H1 (cell line): ENCODE data around the gene ASCL2. TPM values are rescaled to one million over a fixed set of nuclear protein-coding genes. Genes with fewer than 3 reads are reported as not detected.

Experiments used
- ATF3 ChIP-seq: IDR thresholded peaks from 2 replicates; pipeline ENCODE4 v1.6.1; 2011; ENCODE audit warnings: low read depth, mild to moderate bottlenecking, low read length; ENCODE audit not compliant: insufficient read depth
- HDAC2 ChIP-seq, 2 experiments: fragments of 300-600 bp in 1 of 2; sonication (generic) in 1 of 2; IDR thresholded peaks; 2 replicates each; pipeline ENCODE4 v1.6.1; 2011 to 2012; ENCODE audit warnings: low read depth in 2 of 2, low read length in 2 of 2, mild to moderate bottlenecking in 2 of 2, moderate library complexity in 2 of 2, borderline replicate concordance in 1 of 2, inconsistent platforms in 1 of 2
- RAD21 ChIP-seq, 2 experiments: IDR thresholded peaks in 1 of 2; conservative IDR thresholded peaks in 1 of 2; 2 replicates each; pipeline ENCODE4 v1.6.1; 2011; ENCODE audit warnings: low read depth in 2 of 2, low read length in 2 of 2, improper control_type of control experiment in 1 of 2, inconsistent platforms in 1 of 2, mild to moderate bottlenecking in 1 of 2, moderate library complexity in 1 of 2
- SIN3A ChIP-seq, 2 experiments: IDR thresholded peaks in 1 of 2; conservative IDR thresholded peaks in 1 of 2; 2 replicates each; pipeline ENCODE4 v1.6.1; 2011 to 2012; ENCODE audit warnings: low read length in 2 of 2, improper control_type of control experiment in 1 of 2, low read depth in 1 of 2, mild to moderate bottlenecking in 1 of 2
- SRF ChIP-seq: IDR thresholded peaks from 2 replicates; pipeline ENCODE4 v1.6.1; 2011; ENCODE audit warnings: mild to moderate bottlenecking, low read depth, low read length, moderate library complexity
- polyA plus RNA-seq, 7 experiments: library from polyadenylated mRNA; depleted of rRNA in 3 of 7; stranded (reverse) in 5 of 7; unstranded in 2 of 7; fragments of >200 nt in 5 of 7; fragments of 200-250 nt in 2 of 7; gene quantifications; 1 replicate in 5 of 7; 2 replicates in 1 of 7; 4 replicates in 1 of 7; pipeline versions ENCODE4 v1.2.1 to v1.2.3, GENCODE V29; 2011 to 2013; ENCODE audit warnings: missing spikeins in 2 of 7, mixed read lengths in 2 of 7
- total RNA-seq: library from RNA; stranded (reverse); fragmentation: NEBNext Ultra II Directional; extraction: Animal tissue kit (Norgen Biotek cat#: 25700); gene quantifications from 2 replicates; pipeline ENCODE4 v1.2.1, GENCODE V29; 2021

ASCL2 gene
- total and polyA plus RNA-seq, 2 of the 8 experiments (the other 6 are each of a cell fraction or from before 2014, with no cell fraction given): 0.51 to 0.56 TPM

- TF ChIP-seq SRF: no peak
- TF ChIP-seq ATF3: no peak
- no peak for TF ChIP-seq HDAC2 (IDR thresholded peaks at IDR 0.05; ENCODE audit: borderline replicate concordance in 1 of 2, low read depth in 2 of 2, low read length in 2 of 2)
- no peak for TF ChIP-seq SIN3A (conservative IDR thresholded peaks at IDR 0.05 in 1 of 2, IDR thresholded peaks at IDR 0.05 in 1 of 2; ENCODE audit: low read depth in 1 of 2, low read length in 2 of 2)
- no peak for TF ChIP-seq RAD21 (IDR thresholded peaks at IDR 0.05 in 1 of 2, conservative IDR thresholded peaks at IDR 0.05 in 1 of 2; ENCODE audit: low read depth in 2 of 2, low read length in 2 of 2)
These were observed 49.5 kb upstream of the ASCL2 start (continued) for GRCh38 chr11:2319791-2320472.
